ENCODE measurements around the gene RTEL1. TPM values are rescaled to one million over a fixed set of nuclear protein-coding genes. Genes with fewer than 3 reads are reported as not detected.
"Not testable (repeated sequence)": the region's sequence is repeated elsewhere in the genome, so short reads cannot be mapped to it uniquely, and the experiment has no call there.

RTEL1 gene
- total RNA-seq, 1 donor from 2014 or later: 17.7 TPM

- Histone ChIP-seq H3K27me3 (no peaks in the 10 kb centered on the region), H3K4me1 (peaks cover 47% of the 10 kb centered on the region), H3K27ac (no peak overlapping the region), H3K9me3 (no peaks in the 10 kb centered on the region), H3K4me3 (no peak overlapping the region), H3K36me3 (no peaks in the 10 kb centered on the region)
- TF ChIP-seq POLR2A (IDR thresholded peaks at IDR 0.05) (no peak), POLR2AphosphoS5 (IDR thresholded peaks at IDR 0.05; ENCODE audit: insufficient read depth in 1 of 2, low read depth in 1 of 2) (no peak)
- TF ChIP-seq, protein P1, sequence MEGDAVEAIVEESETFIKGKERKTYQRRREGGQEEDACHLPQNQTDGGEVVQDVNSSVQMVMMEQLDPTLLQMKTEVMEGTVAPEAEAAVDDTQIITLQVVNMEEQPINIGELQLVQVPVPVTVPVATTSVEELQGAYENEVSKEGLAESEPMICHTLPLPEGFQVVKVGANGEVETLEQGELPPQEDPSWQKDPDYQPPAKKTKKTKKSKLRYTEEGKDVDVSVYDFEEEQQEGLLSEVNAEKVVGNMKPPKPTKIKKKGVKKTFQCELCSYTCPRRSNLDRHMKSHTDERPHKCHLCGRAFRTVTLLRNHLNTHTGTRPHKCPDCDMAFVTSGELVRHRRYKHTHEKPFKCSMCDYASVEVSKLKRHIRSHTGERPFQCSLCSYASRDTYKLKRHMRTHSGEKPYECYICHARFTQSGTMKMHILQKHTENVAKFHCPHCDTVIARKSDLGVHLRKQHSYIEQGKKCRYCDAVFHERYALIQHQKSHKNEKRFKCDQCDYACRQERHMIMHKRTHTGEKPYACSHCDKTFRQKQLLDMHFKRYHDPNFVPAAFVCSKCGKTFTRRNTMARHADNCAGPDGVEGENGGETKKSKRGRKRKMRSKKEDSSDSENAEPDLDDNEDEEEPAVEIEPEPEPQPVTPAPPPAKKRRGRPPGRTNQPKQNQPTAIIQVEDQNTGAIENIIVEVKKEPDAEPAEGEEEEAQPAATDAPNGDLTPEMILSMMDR (IDR thresholded peaks at IDR 0.05): no peak
- DNase-seq (ENCODE audit: extremely low spot score in 2 of 2): no peak
- intact Hi-C loops (cut with DNase I): no loop called here
Observed at GRCh38 chr20:63655249-63655648, 2.9 kb upstream of the RTEL1 start.

GRCh38 chr20:63656451-63656850, 1.7 kb upstream of the RTEL1 start:
- Histone ChIP-seq H3K27ac (no peak overlapping the region), H3K4me3 (no peak overlapping the region), H3K4me1 (peaks cover 43% of the 10 kb centered on the region), H3K36me3 (peaks cover 0 to 6% of the 10 kb centered on the region in 2 donors), H3K9me3 (no peaks in the 10 kb centered on the region), H3K27me3 (no peaks in the 10 kb centered on the region)
- DNase-seq (ENCODE audit: extremely low spot score in 2 of 2): no peak
- intact Hi-C loops (cut with DNase I): no loop called here
- TF ChIP-seq, protein P1 (IDR thresholded peaks at IDR 0.05): no peak
- TF ChIP-seq POLR2A (IDR thresholded peaks at IDR 0.05) (no peak), POLR2AphosphoS5 (IDR thresholded peaks at IDR 0.05; ENCODE audit: insufficient read depth in 1 of 2, low read depth in 1 of 2) (no peak)

- TF ChIP-seq, protein P1 (IDR thresholded peaks at IDR 0.05): no peak
- TF ChIP-seq POLR2A (IDR thresholded peaks at IDR 0.05) (no peak), POLR2AphosphoS5 (IDR thresholded peaks at IDR 0.05; ENCODE audit: insufficient read depth in 1 of 2, low read depth in 1 of 2) (no peak)
- H3K4me1 ChIP-seq: peaks cover 33% of the 10 kb centered on the region
- intact Hi-C loops (cut with DNase I): no loop called here
- peak overlapping the region; percentile 85 for H3K27ac ChIP-seq
- peak overlapping the region; percentile 81 to 84 for H3K4me3 ChIP-seq
- no peaks in the 10 kb centered on the region for H3K27me3 ChIP-seq
- no peak for DNase-seq (ENCODE audit: extremely low spot score in 2 of 2)
- no peaks in the 10 kb centered on the region for H3K9me3 ChIP-seq
- peaks cover 0 to 13% of the 10 kb centered on the region in 2 donors for H3K36me3 ChIP-seq
Observed at GRCh38 chr20:63657260-63657936, 714 bp upstream of the RTEL1 start.

GRCh38 chr20:63658749-63659187, 656 bp downstream of the RTEL1 start:
- no peak for DNase-seq (ENCODE audit: extremely low spot score in 2 of 2)
- H3K36me3 ChIP-seq: peaks cover 0 to 18% of the 10 kb centered on the region in 2 donors
- no peaks in the 10 kb centered on the region for H3K27me3 ChIP-seq
- intact Hi-C loops (cut with DNase I): no loop called here
- peaks cover 26% of the 10 kb centered on the region for H3K4me1 ChIP-seq
- TF ChIP-seq, protein P1 (IDR thresholded peaks at IDR 0.05): no peak
- TF ChIP-seq POLR2AphosphoS5 (IDR thresholded peaks at IDR 0.05; ENCODE audit: insufficient read depth in 1 of 2, low read depth in 1 of 2): no peak
- TF ChIP-seq POLR2A (IDR thresholded peaks at IDR 0.05): no peak
- H3K9me3 ChIP-seq: no peaks in the 10 kb centered on the region
- peak overlapping the region; percentile 81 to 84 for H3K4me3 ChIP-seq
- H3K27ac ChIP-seq: peak overlapping the region; percentile 85

DNA sequence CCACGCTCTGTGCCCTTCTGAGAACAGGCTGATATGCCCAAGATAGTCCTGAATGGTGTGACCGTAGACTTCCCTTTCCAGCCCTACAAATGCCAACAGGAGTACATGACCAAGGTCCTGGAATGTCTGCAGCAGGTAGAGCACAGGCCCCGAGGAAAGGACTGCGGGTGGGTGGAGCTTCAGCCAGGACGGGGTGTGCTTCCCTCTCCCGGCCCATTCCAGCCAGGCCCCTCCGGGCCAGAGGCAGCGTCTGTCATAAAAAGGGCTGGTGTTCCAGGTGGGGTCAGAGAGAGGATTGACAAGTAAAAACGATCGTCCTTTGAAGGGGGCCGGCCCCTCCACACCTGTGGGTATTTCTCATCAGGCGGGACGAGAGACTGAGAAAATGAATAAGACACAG, 1.3 kb downstream of the RTEL1 start:
- H3K27ac ChIP-seq: peak overlapping the region; percentile 85

DNA sequence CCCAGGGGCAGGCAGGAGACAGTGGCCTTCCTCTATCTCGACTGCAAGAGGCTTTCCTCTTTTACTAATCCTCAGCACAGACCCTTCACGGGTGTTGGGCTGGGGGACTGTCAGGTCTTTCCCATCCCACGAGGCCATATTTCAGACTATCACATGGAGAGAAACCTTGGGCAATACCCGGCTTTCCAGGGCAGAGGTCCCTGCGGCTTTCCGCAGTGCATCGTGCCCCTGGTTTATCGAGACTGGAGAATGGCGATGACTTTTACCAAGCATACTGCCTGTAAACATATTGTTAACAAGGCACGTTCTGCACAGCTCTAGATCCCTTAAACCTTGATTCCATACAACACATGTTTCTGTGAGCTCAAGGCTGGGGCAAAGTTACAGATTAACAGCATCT, 2.1 kb downstream of the RTEL1 start:
- H3K9me3 ChIP-seq; H3K27ac ChIP-seq; DNase-seq (ENCODE audit: extremely low spot score in 2 of 2); H3K4me3 ChIP-seq; H3K27me3 ChIP-seq; intact Hi-C loops (cut with DNase I): not testable (repeated sequence)
- Histone ChIP-seq H3K36me3 (peaks cover 0 to 18% of the 10 kb centered on the region in 2 donors), H3K4me1 (peaks cover 21% of the 10 kb centered on the region)

More for the DNA sequence above, 1.3 kb downstream of the RTEL1 start:
- Histone ChIP-seq H3K27me3 (no peaks in the 10 kb centered on the region), H3K36me3 (peaks cover 0 to 18% of the 10 kb centered on the region in 2 donors), H3K4me1 (peaks cover 21% of the 10 kb centered on the region), H3K9me3 (no peaks in the 10 kb centered on the region), H3K4me3 (peak overlapping the region; percentile 81 to 84)
- intact Hi-C loops (cut with DNase I): no loop called here
- TF ChIP-seq, protein P1 (IDR thresholded peaks at IDR 0.05): no peak
- no peak for TF ChIP-seq POLR2AphosphoS5 (IDR thresholded peaks at IDR 0.05; ENCODE audit: insufficient read depth in 1 of 2, low read depth in 1 of 2)
- no peak for TF ChIP-seq POLR2A (IDR thresholded peaks at IDR 0.05)
- DNase-seq (ENCODE audit: extremely low spot score in 2 of 2): no peak
